Adrenal gland (tissue), 12 donors: Measurements from ENCODE around the gene MAGOHB. TPM values are rescaled to one million over a fixed set of nuclear protein-coding genes. Genes with fewer than 3 reads are reported as not detected.

ENCODE experiments used
- DNase-seq, 7 donors: peaks; one replicate each; pipeline ENCODE4 v3.0.0-alpha.2; 2019 to 2020
- H3K27ac ChIP-seq, 5 donors: fragments of 200-600 bp; sonication (generic) in 4 of 5; 1 replicate in 3 of 5; 2 replicates in 2 of 5; pipeline versions ENCODE4 v1.5.1 to v1.8.0; 2016 to 2020; ENCODE audit warnings: mild to moderate bottlenecking in 1 of 5
- H3K27me3 ChIP-seq: fragments of 200-600 bp; 2 replicates; pipeline ENCODE4 v1.8.0; 2021
- H3K36me3 ChIP-seq, 2 donors: fragments of 200-600 bp; replicated peaks in 1 of 2; 1 replicate in 1 of 2; 2 replicates in 1 of 2; pipeline versions ENCODE4 v1.5.1 to v1.8.0; 2018 to 2022
- H3K4me1 ChIP-seq, 2 donors: fragments of 200-600 bp; replicated peaks in 1 of 2; 1 replicate in 1 of 2; 2 replicates in 1 of 2; pipeline versions ENCODE4 v1.5.1 to v1.8.0; 2018 to 2021
- H3K4me3 ChIP-seq, 4 donors: fragments of 200-600 bp; sonication (generic) in 3 of 4; one replicate each; pipeline ENCODE4 v1.5.1; 2016 to 2018
- H3K9me3 ChIP-seq, 3 donors: fragments of 200-600 bp; sonication (generic) in 1 of 3; replicated peaks in 1 of 3; 1 replicate in 2 of 3; 2 replicates in 1 of 3; pipeline versions ENCODE4 v1.5.1 to v1.8.0; 2016 to 2021
- POLR2A ChIP-seq, 2 donors: fragments of 450-650 bp; IDR thresholded peaks; one replicate each; pipeline ENCODE4 v1.6.1; 2017; ENCODE audit warnings: antibody characterized with exemption in 2 of 2, mild to moderate bottlenecking in 2 of 2, moderate library complexity in 1 of 2
- WGBS, 4 donors: extraction: QIAGEN DNeasy Blood & Tissue Kit in 2 of 4; methylation state at CpG; one replicate each; pipeline versions ENCODE4 v1.1.5 to v1.1.7; 2013 to 2017; 5-methylcytosine and 5-hydroxymethylcytosine counted together
- intact Hi-C, 2 donors: fragments of 100-400 bp; cut with DNase I; formaldehyde crosslinking; loops; one replicate each; pipeline versions ENCODE4 v1.14.1 to v1.15.0; 2022 to 2023
- polyA plus RNA-seq, 3 donors: library from polyadenylated mRNA; stranded (reverse); fragments of 200-250 nt in 2 of 3; fragments of 350-450 nt in 1 of 3; fragmentation: Illumina TruSeq in 1 of 3; extraction: RNeasy Lipid Tissue Mini Kit (QIAGEN cat#74804) in 1 of 3; gene quantifications; one replicate each; pipeline ENCODE4 v1.2.3, GENCODE V29; 2013 to 2014
- total RNA-seq, 9 donors: library from RNA; depleted of rRNA in 4 of 9; stranded (reverse); fragments of >200 nt in 4 of 9; fragments of 120-200 nt in 1 of 9; fragmentation: NEBNext Ultra II Directional in 1 of 9; extraction: Animal tissue kit (Norgen Biotek cat#: 25700) in 1 of 9; gene quantifications; one replicate each; pipeline versions ENCODE4 v1.1.0 to v1.2.4, GENCODE V29; 2013 to 2023
- TF ChIP-seq, protein P1 (sequence below), 6 experiments: fragments of 450-650 bp in 4 of 6; fragments of 200-600 bp in 2 of 6; sonication (generic) in 1 of 6; IDR thresholded peaks; 1 replicate in 5 of 6; 2 replicates in 1 of 6; pipeline versions ENCODE4 v1.5.1 to v1.8.0; 2016 to 2021; ENCODE audit warnings: antibody characterized with exemption in 6 of 6, mild to moderate bottlenecking in 2 of 6, moderate library complexity in 1 of 6
- donor health status: healthy with polysubstance abuse.
- donor health status: Bipolar disorder and iron deficiency.
- donor health status: DM: yes; HTN: yes; CAD: no.
- donor health status: DM: no; HTN: no; CAD: no.
- donor health status: DM: no; HTN: no; CAD: no.
- donor health status: DM: yes; HTN: yes; CAD: no.

Gene MAGOHB
- total and polyA plus RNA-seq, 12 donors, result 4.4 to 38.7 (median 19.3) TPM

DNA sequence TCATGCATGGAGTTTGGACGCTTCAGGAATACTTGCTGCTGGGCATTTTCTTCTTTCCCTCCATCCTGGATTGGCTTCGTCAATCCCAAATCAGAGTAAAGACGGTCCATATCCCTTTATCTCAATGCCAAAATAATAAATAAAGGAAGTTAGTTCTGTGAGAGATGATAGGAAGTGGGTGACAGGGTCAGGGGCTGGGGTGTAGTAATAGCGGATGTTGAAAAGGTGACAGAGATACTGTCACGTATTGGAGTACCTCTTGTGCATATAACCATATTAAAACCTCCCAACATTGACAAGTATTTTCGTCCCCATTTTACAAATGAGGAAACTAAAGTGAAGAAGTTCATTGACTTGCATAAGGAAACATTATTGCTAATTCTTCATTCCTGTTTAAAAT lies 12.4 kb downstream of the MAGOHB start:
- Histone ChIP-seq H3K4me3 (no peak overlapping the region), H3K4me1 (no peaks in the 10 kb centered on the region), H3K27ac (no peak overlapping the region), H3K27me3 (no peaks in the 10 kb centered on the region), H3K36me3 (no peaks in the 10 kb centered on the region), H3K9me3 (no peaks in the 10 kb centered on the region)
- TF ChIP-seq POLR2A (IDR thresholded peaks at IDR 0.05), result no peak
- TF ChIP-seq, protein P1, sequence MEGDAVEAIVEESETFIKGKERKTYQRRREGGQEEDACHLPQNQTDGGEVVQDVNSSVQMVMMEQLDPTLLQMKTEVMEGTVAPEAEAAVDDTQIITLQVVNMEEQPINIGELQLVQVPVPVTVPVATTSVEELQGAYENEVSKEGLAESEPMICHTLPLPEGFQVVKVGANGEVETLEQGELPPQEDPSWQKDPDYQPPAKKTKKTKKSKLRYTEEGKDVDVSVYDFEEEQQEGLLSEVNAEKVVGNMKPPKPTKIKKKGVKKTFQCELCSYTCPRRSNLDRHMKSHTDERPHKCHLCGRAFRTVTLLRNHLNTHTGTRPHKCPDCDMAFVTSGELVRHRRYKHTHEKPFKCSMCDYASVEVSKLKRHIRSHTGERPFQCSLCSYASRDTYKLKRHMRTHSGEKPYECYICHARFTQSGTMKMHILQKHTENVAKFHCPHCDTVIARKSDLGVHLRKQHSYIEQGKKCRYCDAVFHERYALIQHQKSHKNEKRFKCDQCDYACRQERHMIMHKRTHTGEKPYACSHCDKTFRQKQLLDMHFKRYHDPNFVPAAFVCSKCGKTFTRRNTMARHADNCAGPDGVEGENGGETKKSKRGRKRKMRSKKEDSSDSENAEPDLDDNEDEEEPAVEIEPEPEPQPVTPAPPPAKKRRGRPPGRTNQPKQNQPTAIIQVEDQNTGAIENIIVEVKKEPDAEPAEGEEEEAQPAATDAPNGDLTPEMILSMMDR (IDR thresholded peaks at IDR 0.05), result no peak
- WGBS, 4 donors, result 88 to 91% (median 91%) methylated on average over 6 of the region's 6 CpGs
- no peak for DNase-seq
- intact Hi-C loops, result no loop called here

DNA sequence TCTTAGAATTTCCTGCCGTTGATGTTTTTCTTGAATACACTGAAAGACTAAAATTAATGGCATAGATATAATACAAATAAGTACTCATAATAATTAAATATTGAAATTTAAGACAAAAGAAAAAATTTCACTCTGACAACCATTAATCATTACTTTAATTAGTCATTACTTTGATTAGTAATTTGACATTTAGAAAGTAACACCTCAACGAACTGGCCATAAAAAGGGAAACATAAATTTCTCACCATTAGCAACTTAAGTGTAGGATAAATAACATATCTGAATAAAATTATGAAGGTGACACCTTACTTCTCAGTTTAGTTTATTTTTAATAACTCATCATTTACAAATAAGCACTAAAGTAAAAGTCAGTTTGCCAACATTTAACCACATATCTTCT lies 17.5 kb downstream of the MAGOHB start:
- no peak for DNase-seq
- intact Hi-C loops, result no loop called here
- 66 to 77% (median 76%) methylated on average over 2 of the region's 2 CpGs for WGBS, 4 donors
- TF ChIP-seq, protein P1 (IDR thresholded peaks at IDR 0.05), result no peak
- TF ChIP-seq POLR2A (IDR thresholded peaks at IDR 0.05), result no peak
- no peaks in the 10 kb centered on the region for H3K4me1 ChIP-seq
- H3K9me3 ChIP-seq, result no peaks in the 10 kb centered on the region
- H3K36me3 ChIP-seq, result no peaks in the 10 kb centered on the region
- no peak overlapping the region for H3K27ac ChIP-seq
- no peaks in the 10 kb centered on the region for H3K27me3 ChIP-seq
- no peak overlapping the region for H3K4me3 ChIP-seq

DNA sequence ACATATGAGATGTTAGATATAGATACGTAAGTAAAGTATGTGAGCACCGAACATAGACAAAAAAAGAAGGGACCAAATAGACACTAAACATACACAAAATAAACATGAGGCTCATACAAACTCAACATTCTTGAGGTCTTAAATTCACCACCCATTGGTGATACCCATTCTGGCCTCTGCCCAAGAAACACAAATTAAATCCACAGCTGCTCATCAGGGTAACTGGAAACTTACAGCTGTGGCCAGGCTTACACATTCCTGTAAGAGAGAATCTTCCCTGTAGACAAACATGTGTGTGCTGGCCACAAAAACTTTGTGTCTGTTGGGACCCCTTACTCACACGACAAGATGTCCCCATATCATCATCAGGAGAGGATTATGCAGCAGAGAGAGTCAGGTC lies 22.4 kb downstream of the MAGOHB start:
- DNase-seq, result no peak
- 91 to 98% (median 96%) methylated on average over 3 of the region's 3 CpGs for WGBS, 4 donors
- intact Hi-C loops, result no loop called here
- Histone ChIP-seq H3K27me3 (no peaks in the 10 kb centered on the region), H3K36me3 (no peaks in the 10 kb centered on the region), H3K4me3 (no peak overlapping the region), H3K9me3 (no peaks in the 10 kb centered on the region), H3K27ac (no peak overlapping the region), H3K4me1 (no peaks in the 10 kb centered on the region)
- TF ChIP-seq, protein P1 (IDR thresholded peaks at IDR 0.05), result no peak
- TF ChIP-seq POLR2A (IDR thresholded peaks at IDR 0.05), result no peak

DNA sequence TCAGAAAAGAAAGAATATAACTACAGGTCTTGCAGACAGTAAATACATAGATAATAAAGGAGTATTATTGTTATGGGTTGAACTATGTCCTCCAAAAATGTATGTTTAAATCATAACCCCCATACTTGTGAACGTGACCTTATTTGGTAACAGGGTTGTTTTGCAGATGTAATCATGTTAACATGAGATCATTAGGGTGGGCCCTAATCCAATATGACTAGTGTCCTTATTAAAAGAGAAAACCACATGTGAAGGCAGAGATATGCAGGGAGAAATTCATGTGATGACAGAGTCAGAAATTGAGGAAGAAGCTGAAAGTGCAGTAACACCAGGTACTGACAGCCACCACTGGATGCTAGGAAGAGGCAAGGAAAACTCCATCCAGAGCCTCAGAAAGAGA lies 29.0 kb downstream of the MAGOHB start:
- DNase-seq, result no peak
- no peaks in the 10 kb centered on the region for H3K27me3 ChIP-seq
- no peaks in the 10 kb centered on the region for H3K4me1 ChIP-seq
- H3K27ac ChIP-seq, result no peak overlapping the region
- intact Hi-C loops, result no loop called here
- no peak overlapping the region for H3K4me3 ChIP-seq
- 87 to 93% (median 90%) methylated on average over 1 of the region's 1 CpG for WGBS, 4 donors
- no peak for TF ChIP-seq POLR2A (IDR thresholded peaks at IDR 0.05)
- TF ChIP-seq, protein P1 (IDR thresholded peaks at IDR 0.05), result no peak
- H3K9me3 ChIP-seq, result no peaks in the 10 kb centered on the region
- no peaks in the 10 kb centered on the region for H3K36me3 ChIP-seq
